ENCODE results near the gene PPM1F. TPM values are rescaled to one million over a fixed set of nuclear protein-coding genes. Genes with fewer than 3 reads are reported as not detected.

PPM1F gene
- total RNA-seq, 2 donors from 2014 or later = 16.8 to 17.5 TPM

DNA sequence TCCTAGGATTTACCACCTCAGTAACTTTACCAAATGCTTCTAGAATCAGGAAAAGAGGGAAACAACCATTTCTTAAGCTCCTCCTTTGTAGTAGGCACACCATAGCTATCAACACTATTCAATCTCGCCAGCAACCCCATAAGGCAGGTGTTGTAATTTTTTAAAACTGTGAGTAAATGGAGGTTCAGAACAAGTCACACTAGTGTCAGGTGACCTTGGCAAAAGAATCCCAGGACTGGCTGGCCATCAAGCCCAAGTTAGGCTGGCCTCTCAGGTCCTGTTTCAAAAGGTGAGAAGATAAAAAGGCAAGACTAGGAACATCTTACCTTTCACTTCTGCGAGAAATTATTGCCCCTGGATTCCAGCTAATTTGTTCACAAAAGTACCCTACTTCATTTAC lies 29.2 kb upstream of the PPM1F start:
- ATAC-seq (peak in 1 of 2 donors; percentile 25), DNase-seq (ENCODE audit: low spot score in 2 of 2) (no peak)
- H3K36me3 Mint-ChIP-seq = no peaks in the 10 kb centered on the region
- peak overlapping the region; percentile 91 to 95 for H3K27ac Mint-ChIP-seq
- no peaks in the 10 kb centered on the region for H3K9me3 Mint-ChIP-seq

DNA sequence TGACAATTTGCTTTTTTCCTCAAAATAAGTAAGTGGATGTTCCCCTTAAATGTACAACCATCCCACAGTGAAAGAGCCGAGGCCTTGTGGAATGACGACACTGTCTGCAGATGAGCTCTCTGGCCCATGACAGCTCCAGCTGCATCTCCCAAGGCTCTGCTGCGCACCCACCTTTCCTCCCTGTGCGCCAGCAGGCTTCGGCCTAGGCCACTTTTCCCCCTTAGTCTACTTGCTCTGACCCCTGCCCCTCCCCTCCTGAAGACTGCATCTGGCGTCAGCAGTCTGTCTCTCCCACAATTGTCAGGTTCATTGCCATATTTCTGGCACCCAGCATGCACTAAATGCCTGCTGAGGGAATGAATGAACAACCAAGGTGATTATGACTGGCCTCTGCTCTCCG lies 27.9 kb upstream of the PPM1F start:
- Mint-ChIP-seq H3K27ac (peak overlapping the region; percentile 36 to 91), H3K36me3 (no peaks in the 10 kb centered on the region), H3K9me3 (no peaks in the 10 kb centered on the region)
- DNase-seq (ENCODE audit: low spot score in 2 of 2) (no peak), ATAC-seq (no peak)

DNA sequence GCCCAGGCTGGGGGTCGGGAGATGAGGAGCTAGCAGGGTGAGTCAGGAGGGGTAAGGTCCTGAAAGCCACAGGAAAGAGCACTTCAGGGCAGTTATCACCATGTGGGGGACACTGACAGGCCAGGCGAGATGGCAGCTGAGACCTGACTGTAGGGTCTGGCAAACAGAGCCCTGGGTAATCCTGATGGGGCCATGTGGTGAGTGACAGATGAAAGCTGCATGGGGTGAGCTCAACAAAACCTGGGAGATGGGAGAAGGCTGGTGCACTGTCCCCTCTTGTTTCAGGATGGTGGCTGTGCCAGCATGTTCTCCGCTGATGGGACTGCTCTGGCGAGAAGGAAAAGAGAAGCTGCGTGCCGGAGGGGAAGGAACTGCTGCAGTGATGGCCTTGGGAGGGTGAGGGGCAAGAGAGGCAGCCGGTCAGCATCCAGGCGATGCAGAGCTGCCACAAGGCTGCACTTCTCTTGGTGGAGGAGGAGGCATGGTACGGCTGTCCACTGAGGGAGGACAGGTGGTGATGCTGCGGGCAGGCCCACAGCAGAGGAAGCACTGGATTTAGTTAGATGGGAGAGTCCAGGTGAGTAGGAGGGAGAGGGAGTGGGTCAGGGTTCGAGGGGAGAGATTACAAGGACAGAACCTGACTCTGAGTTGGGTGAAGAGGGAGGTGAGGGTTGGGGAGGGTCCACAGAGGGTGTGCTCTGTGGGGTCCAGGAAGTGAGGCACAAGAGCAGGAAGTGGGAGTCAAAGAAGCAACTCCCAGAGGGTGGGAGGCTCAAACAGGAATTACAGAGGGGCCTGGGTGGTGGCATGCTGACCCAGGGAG lies 26.1 kb upstream of the PPM1F start:
- peak overlapping the region; percentile 10 to 81 for H3K27ac Mint-ChIP-seq
- H3K36me3 Mint-ChIP-seq = no peaks in the 10 kb centered on the region
- H3K9me3 Mint-ChIP-seq = no peaks in the 10 kb centered on the region
- ATAC-seq = no peak
- no peak for DNase-seq (ENCODE audit: low spot score in 2 of 2)

DNA sequence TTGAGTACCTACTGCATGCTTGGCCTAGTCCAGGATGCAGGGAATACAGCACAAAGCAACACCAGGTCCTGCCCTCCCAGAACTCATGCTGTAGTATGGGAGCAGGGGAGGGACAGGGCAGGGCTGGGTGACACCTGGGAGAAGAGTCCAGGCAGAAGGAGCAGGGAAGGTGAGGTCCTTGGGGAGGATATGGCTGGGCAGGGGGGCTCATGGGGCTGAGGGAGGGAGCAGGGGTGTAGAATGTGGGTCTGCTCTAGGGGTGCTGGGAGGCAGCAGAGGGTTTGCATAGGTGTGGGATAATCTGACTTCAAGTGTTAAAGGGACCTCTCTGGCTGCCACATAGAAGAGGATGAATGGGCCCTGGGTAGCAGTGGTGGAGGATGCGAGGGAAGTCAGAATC lies 25.2 kb upstream of the PPM1F start:
- ATAC-seq (no peak), DNase-seq (ENCODE audit: low spot score in 2 of 2) (no peak)
- H3K9me3 Mint-ChIP-seq = no peaks in the 10 kb centered on the region
- H3K36me3 Mint-ChIP-seq = no peaks in the 10 kb centered on the region
- peak overlapping the region; percentile 10 to 81 for H3K27ac Mint-ChIP-seq

DNA sequence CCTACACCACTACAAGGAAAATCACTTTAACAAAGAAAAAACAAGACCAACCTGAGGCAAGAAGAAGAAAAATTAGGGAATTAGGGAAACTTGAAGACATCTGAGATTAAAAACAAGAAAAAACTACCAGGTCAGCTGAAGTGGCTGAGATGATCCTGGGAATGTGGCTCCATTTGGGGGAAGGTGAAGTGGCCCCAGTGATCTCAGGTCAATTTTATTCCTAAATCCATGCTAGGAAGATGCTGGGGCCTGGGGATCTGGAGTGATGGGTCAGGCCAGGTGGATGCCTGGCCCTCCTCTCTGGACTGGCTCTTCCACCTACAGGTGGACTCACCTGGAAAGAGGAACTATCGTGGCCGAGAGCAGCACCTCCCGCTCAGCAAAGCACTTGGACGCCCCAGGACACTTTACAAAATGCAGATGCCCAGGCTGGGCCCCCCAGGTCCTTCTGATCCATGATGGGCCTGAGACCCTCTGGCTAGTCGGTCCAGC lies 23.3 kb upstream of the PPM1F start:
- H3K36me3 Mint-ChIP-seq = no peaks in the 10 kb centered on the region
- ATAC-seq (no peak), DNase-seq (ENCODE audit: low spot score in 2 of 2) (no peak)
- H3K27ac Mint-ChIP-seq = peak overlapping the region in 1 of 2 donors; percentile 5
- no peaks in the 10 kb centered on the region for H3K9me3 Mint-ChIP-seq

DNA sequence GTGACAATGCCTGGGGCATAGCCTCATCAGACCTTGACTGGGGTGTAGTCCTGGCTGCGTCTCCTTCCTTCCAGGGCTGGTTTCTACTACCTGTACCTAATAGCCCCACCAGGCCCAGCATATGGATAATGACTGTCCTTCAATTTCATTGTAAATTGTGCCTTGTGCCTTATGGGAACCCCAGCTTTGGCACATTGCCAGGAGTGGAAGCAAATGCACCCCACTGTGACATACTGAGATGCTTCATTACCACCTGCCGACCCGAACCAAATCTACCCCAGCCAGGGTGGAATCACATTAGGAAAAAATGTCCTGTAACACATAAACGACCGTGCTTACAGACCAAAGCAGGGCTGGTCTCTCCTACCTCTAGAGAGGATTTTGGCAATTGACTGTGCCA lies 22.6 kb upstream of the PPM1F start:
- DNase-seq (ENCODE audit: low spot score in 2 of 2) = no peak
- Mint-ChIP-seq H3K36me3 (peaks cover 0 to 5% of the 10 kb centered on the region in 2 donors), H3K27ac (no peak overlapping the region)

DNA sequence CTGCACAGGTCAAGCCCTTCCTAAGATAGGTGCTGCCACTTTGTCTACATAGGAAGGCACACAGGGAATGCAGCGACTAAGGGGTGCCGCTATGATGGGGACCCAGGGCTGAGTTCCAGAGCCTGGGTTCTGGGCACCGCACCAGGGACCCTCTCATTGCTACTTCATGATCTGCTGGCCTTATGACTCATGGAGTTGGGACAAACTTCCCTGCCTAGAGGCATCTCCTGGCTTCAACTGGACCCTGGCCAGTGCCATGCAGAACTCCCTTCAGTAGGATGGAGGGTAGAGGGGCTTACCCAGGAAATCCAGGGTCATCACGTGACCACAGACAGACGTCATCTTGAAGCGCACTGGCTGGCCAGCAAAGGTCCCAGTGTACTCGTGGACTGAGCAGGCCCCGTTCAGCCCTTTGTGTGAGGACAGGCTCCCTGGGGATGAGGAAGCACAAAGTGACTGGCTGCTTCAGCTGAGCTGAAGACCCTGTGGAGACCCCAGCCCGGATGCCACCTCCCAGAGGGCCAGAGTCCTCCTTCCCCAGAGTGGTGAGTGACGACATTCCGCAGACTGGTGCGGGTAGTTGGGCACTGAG lies 21.5 kb upstream of the PPM1F start:
- H3K27ac Mint-ChIP-seq = no peak overlapping the region
- no peaks in the 10 kb centered on the region for H3K9me3 Mint-ChIP-seq
- no peak for DNase-seq (ENCODE audit: low spot score in 2 of 2)
- peaks cover 0 to 6% of the 10 kb centered on the region in 2 donors for H3K36me3 Mint-ChIP-seq
- ATAC-seq = no peak

More for the DNA sequence above, 22.6 kb upstream of the PPM1F start:
- H3K9me3 Mint-ChIP-seq = no peaks in the 10 kb centered on the region
- no peak for ATAC-seq

DNA sequence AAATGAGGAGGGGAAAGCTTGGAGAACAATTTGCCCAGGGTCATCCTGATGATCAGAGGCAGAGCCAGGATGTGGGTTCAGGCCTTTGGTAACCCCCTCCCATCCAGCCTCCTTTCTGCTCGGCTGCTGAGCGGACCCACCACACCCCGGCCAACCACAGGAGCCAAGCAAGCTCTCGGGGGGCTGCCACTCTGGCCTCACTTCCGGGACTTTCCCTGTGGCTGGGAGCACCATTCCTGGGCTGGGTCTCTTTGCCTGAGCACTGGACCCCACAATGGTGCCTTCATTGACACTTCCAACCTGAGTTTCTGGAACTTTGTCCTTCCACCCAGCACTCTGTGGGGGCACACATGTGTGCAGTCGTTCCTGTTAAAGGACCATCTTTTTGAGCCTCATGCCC lies 20.2 kb upstream of the PPM1F start:
- H3K36me3 Mint-ChIP-seq = peaks cover 0 to 6% of the 10 kb centered on the region in 2 donors
- H3K9me3 Mint-ChIP-seq = no peaks in the 10 kb centered on the region
- no peak overlapping the region for H3K27ac Mint-ChIP-seq
- DNase-seq (ENCODE audit: low spot score in 2 of 2) (no peak), ATAC-seq (no peak)

DNA sequence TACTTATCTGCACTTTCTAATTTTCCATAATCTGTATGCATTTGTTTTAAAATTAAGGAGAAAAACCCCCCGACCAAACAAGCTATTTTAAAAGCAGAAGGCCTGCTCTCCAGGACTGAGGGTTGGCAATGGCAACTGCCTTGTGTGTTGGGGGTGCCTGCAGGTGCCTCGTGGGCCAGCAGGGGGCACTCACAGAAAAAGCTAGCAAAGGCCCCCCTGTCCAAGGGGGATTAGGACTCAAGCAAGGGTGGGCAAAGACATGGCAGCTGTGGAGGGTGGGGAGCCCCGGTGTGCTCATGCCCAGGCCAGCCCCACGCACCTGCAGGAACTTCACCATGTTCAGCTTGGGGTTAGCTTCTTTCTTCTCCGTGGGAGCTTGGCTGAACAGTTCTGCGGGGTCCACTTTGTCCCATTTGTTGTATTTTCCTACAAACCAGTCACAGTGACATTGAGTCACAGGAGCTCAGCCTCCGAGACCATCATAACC lies 19.7 kb upstream of the PPM1F start:
- peak overlapping the region in 1 of 2 donors; percentile 60 for H3K27ac Mint-ChIP-seq
- no peaks in the 10 kb centered on the region for H3K9me3 Mint-ChIP-seq
- ATAC-seq (peak; percentile 46 to 59), DNase-seq (ENCODE audit: low spot score in 2 of 2) (peak in 1 of 2 donors; percentile 72)
- peaks cover 0 to 6% of the 10 kb centered on the region in 2 donors for H3K36me3 Mint-ChIP-seq

DNA sequence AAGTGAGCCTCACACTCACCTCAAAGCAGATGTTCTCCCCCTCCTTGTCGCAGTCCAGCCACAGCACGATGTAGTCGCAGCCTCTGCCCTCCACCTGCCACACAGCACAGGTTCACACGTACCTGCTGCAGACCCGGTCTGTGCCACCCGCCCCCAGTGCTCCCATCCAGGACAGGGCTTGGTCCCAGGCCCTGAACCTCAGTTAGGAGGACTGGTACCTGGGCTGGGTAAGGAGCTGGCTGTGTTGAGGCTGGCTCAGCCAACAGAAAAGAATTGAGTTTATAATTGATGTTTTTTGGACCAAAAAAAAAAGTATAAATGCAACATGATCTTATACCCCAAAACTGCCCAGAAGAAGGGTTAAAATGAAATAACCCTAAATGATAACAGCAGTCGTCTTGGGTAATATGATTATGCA lies 19.2 kb upstream of the PPM1F start:
- ATAC-seq (no peak), DNase-seq (ENCODE audit: low spot score in 2 of 2) (no peak)
- H3K9me3 Mint-ChIP-seq = no peaks in the 10 kb centered on the region
- no peak overlapping the region for H3K27ac Mint-ChIP-seq
- peaks cover 0 to 6% of the 10 kb centered on the region in 2 donors for H3K36me3 Mint-ChIP-seq

DNA sequence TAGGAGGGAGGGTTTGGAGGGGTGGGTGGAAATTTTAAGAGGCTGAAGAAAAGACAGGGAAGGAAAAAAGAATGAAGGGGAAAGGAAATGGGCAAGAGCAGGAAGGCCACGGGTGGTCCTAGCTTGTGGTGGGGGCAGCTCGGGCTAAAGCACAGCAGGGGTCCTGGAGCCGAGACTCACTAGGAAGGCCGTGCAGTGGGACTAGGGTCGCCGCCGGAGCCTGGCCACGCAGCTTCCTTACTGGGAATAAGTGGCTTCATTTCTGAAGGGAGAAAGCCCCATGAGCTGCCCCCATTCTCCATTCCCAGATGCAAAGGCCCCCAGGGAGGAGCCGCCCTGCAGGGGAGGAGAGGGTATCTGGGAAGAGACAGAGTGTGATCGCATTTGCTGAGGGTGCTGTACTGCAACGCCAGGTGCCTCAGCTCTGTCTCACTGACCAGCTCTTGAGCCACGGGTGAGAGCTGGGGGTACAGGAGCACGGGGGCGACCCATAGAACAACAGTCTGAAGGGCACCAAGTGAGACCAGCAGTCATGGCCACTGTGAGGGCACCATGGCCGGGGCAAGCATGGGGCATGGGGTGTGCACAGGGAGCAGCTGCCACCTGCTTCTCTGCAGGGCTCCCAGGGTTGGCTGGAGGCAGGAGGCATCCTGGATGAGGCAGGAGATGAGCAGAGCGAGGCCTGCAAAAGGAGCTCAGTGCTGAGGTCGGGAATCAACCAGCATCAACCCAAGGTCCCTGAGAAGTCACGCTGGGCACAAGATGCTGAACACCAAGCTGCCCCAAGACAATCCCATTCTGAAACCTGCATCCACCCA lies 18.4 kb upstream of the PPM1F start:
- H3K9me3 Mint-ChIP-seq = no peaks in the 10 kb centered on the region
- ATAC-seq = no peak
- no peak for DNase-seq (ENCODE audit: low spot score in 2 of 2)
- peaks cover 0 to 6% of the 10 kb centered on the region in 2 donors for H3K36me3 Mint-ChIP-seq
- peak overlapping the region in 1 of 2 donors; percentile 34 for H3K27ac Mint-ChIP-seq

DNA sequence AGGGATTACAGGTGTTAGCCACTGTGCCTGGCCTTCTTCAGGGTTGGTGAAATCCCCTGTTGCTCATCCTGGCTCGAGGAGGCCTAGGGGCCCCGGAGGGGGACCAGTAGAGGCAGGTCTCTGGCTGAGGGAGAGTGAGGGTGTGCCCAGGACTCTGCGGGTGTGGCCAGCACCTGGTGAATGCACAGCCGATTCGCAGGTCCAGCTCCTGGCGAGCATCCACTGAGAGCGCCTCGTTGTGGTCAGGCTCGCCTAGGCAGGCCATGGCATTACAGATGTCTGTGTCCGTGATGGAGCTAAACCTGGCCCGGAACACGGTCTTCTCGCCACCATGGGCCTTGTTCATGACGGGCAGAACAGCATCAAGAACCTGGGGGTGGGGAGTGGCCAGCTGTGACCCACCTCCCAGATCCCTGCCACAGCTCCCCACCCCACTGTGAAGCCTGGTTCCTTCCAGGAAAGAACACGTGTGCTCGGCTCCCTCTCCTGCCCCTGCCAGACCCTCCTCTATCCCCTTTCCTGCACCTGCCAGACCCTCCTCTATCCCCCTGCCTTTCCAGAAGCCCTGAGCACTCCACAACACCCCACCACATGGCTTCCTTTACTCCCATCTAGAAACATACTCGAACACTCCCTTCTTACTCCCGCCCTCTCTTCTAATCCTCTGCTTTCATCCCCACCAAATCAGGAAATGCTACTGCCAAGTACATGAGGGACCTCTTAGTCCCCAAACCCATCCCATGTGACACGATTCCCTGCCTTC lies 17.6 kb upstream of the PPM1F start:
- peak overlapping the region in 1 of 2 donors; percentile 87 for H3K27ac Mint-ChIP-seq
- ATAC-seq = no peak
- H3K9me3 Mint-ChIP-seq = no peaks in the 10 kb centered on the region
- DNase-seq (ENCODE audit: low spot score in 2 of 2) = no peak
- peaks cover 0 to 6% of the 10 kb centered on the region in 2 donors for H3K36me3 Mint-ChIP-seq

DNA sequence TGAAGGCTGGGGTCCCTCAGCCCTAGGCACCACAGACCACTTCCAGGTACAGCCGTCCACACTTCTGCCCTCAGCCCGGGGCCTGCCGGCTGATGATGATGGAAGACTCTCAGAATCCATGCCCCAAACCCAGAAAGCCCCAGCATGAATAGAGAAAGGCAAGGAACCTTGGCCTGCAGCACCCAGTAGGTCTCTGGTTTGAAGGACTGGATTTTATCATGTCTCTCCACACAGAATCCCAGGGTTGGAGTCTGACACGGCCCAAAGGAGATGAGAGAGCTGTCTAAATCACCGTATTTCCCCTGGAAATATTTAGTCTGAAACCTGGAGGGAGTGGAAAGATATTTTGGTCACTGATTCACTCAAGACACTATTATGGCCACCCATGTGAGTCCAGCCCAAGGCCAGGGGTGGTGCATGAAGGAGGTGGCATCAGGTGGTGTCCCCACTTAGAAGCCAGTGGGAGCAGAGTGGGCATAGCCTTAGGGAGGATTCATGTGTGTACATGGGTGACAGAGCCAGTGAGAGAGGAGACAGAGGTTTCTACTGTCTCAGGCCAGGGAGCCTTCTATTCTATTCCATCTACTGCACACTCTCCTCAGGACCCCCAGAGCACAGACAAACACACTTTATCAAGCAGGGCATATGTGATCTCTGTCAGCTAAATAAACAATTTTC lies 15.9 kb upstream of the PPM1F start:
- ATAC-seq (no peak), DNase-seq (ENCODE audit: low spot score in 2 of 2) (no peak)
- H3K9me3 Mint-ChIP-seq = no peaks in the 10 kb centered on the region
- H3K27ac Mint-ChIP-seq = no peak overlapping the region
- H3K36me3 Mint-ChIP-seq = peaks cover 0 to 6% of the 10 kb centered on the region in 2 donors

DNA sequence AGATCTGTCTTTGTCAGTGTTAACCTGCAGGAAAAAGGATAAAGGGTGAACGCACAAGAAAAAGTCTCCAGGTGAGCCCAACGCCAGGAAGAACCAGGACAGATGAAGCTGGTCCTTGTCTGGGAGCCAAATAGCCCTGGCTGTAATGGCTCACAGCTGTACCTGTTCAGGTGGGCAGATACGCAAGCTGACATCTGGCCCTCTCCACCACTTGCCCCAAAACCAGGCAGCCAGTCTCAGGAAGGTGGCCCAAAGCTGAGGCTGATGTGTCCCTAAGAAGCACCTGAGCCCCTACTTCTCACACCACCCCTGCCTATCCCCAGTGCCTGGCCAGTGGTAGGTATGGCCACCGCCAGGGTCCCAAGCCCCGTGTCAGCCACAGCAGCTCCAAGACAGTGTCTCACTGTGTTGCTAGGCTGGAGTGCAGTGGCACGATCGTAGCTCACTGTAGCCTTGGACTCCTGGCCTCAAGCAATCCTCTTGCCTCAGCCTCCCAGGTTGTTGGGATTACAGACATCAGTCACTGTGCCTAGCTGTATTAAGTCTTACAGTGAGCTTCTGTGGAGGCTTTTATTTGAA lies 15.1 kb upstream of the PPM1F start:
- H3K36me3 Mint-ChIP-seq = peaks cover 0 to 6% of the 10 kb centered on the region in 2 donors
- H3K9me3 Mint-ChIP-seq = no peaks in the 10 kb centered on the region
- DNase-seq (ENCODE audit: low spot score in 2 of 2) (no peak), ATAC-seq (no peak)
- no peak overlapping the region for H3K27ac Mint-ChIP-seq
